PC-3 (cell line): Measurements from ENCODE around the gene PLXNB1. TPM values are rescaled to one million over a fixed set of nuclear protein-coding genes. Genes with fewer than 3 reads are reported as not detected.
A peak's percentile ranks its signal among the peaks of the same experiment; 100 is the strongest.

Source experiments
- ATAC-seq: fragments of 200-7000 bp; cut with Tn5 transposase; 2 replicates; pipeline ENCODE4 v1.9.1; 2020; ENCODE audit warnings: mild to moderate bottlenecking, moderate library complexity
- BruUV-seq: library from RNA; stranded (reverse); fragments of 400-500 nt; replicated peaks from 2 replicates; lab custom pipeline; 2021; lab: Mats Ljungman, UMichigan
- CTCF ChIA-PET: fragments of 300-600 bp; sonication (Branson Sonifier 250); formaldehyde crosslinking; loops from one replicate; lab custom pipeline; 2022; ENCODE audit warnings: antibody characterized with exemption; lab: Charles Lee
- POLR2A ChIA-PET: fragments of 300-600 bp; sonication (Branson Sonifier 250); formaldehyde crosslinking; loops from one replicate; lab custom pipeline; 2022; ENCODE audit warnings: antibody characterized with exemption; ENCODE audit not compliant: unreplicated experiment; lab: Charles Lee
- DNase-seq: peaks from one replicate; pipeline ENCODE4 v3.0.0-alpha.2; 2015
- H2AFZ ChIP-seq: fragments of 300-600 bp; sonication (generic); 2 replicates; pipeline ENCODE4 v1.6.0; 2016; ENCODE audit warnings: antibody characterized with exemption, low read length
- H3F3A ChIP-seq: fragments of 300-600 bp; sonication (generic); one replicate; pipeline ENCODE4 v1.6.0; 2017; ENCODE audit warnings: antibody characterized with exemption, low read length, control low read depth, mild to moderate bottlenecking; ENCODE audit not compliant: unreplicated experiment
- H3K27ac ChIP-seq: fragments of 300-600 bp; sonication (generic); 2 replicates; pipeline ENCODE4 v1.5.1; 2016; ENCODE audit warnings: mild to moderate bottlenecking, low read length
- H3K27me3 ChIP-seq: fragments of 300-600 bp; sonication (generic); 2 replicates; pipeline ENCODE4 v1.6.1; 2016; ENCODE audit warnings: low read length, mixed read lengths
- H3K36me3 ChIP-seq: fragments of 300-600 bp; sonication (generic); 2 replicates; pipeline ENCODE4 v1.6.1; 2016; ENCODE audit warnings: low read depth, mixed run types, low read length, mixed read lengths
- H3K4me1 ChIP-seq: fragments of 300-600 bp; sonication (generic); 2 replicates; pipeline ENCODE4 v1.5.1; 2016; ENCODE audit warnings: low read length; ENCODE audit not compliant: insufficient read depth
- H3K4me2 ChIP-seq: fragments of 300-600 bp; sonication (generic); 2 replicates; pipeline ENCODE4 v1.6.0; 2016; ENCODE audit warnings: low read length
- H3K4me3 ChIP-seq: fragments of 300-600 bp; sonication (generic); 2 replicates; pipeline ENCODE4 v1.5.1; 2016; ENCODE audit warnings: mild to moderate bottlenecking, low read length, mixed read lengths
- H3K79me2 ChIP-seq: fragments of 300-600 bp; sonication (generic); 2 replicates; pipeline ENCODE4 v1.6.1; 2017; ENCODE audit warnings: low read length, mixed read lengths
- H3K9ac ChIP-seq: fragments of 300-600 bp; sonication (generic); 2 replicates; pipeline ENCODE4 v1.6.0; 2016; ENCODE audit warnings: mild to moderate bottlenecking, low read length
- H3K9me2 ChIP-seq: fragments of 300-600 bp; sonication (generic); replicated peaks from 2 replicates; pipeline ENCODE4 v1.6.1; 2016; ENCODE audit warnings: mixed run types, low read length, mixed read lengths
- H3K9me3 ChIP-seq: fragments of 300-600 bp; sonication (generic); 2 replicates; pipeline ENCODE4 v1.6.1; 2016; ENCODE audit warnings: low read length, mixed read lengths
- H4K20me1 ChIP-seq: fragments of 300-600 bp; sonication (generic); 2 replicates; pipeline ENCODE4 v1.6.1; 2016; ENCODE audit warnings: low read length, mixed read lengths
- EZH2 ChIP-seq: fragments of 300-600 bp; sonication (generic); IDR thresholded peaks from one replicate; pipeline ENCODE4 v1.6.1; 2017; ENCODE audit warnings: antibody characterized with exemption, mild to moderate bottlenecking, low read length; ENCODE audit not compliant: unreplicated experiment
- EZH2phosphoT487 ChIP-seq: fragments of 300-600 bp; sonication (generic); IDR thresholded peaks from 2 replicates; pipeline ENCODE4 v1.6.1; 2018; ENCODE audit warnings: mild to moderate bottlenecking, antibody characterized with exemption, low read length, borderline replicate concordance
- intact Hi-C: fragments of 100-400 bp; cut with micrococcal nuclease; formaldehyde crosslinking; loops from 2 replicates; pipeline ENCODE4 v1.9.0; 2023
- total RNA-seq: library from RNA; depleted of rRNA; stranded (reverse); fragments of >200 nt; gene quantifications from 2 replicates; pipeline ENCODE4 v1.2.3, GENCODE V29; 2014
- TF ChIP-seq, protein P1 (sequence below): fragments of 300-600 bp; sonication (generic); conservative IDR thresholded peaks from 2 replicates; pipeline ENCODE4 v1.5.1; 2017; ENCODE audit warnings: antibody characterized with exemption, low read depth, mild to moderate bottlenecking, low read length

PLXNB1 gene
- total RNA-seq, 1 experiment from 2014 or later = 35.4 TPM

DNA sequence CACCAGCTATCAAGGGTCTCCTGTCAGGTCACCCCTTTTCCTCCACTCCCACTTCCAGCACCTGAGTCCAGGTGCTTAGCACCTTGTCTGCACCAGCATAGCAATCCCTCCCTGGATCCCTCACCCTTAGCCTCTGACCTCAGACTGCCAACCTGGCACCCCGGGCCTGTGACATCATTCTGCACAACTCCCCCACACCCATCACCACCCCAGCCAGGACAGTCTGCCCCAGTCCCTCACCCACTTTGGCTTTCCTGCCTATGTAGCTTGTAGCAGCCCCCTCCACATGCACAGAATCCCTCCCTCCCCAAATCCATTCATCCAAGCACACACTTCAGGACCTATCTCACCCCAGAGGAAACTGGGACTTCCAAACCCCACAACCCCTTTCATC, 819 bp upstream of the PLXNB1 start:
- CTCF ChIA-PET = no interaction called here
- no peak overlapping the region for H3K27ac ChIP-seq
- no peaks in the 10 kb centered on the region for H3F3A ChIP-seq
- POLR2A ChIA-PET = no interaction called here
- H3K79me2 ChIP-seq = peaks cover 23% of the 10 kb centered on the region
- H3K9me2 ChIP-seq = no peaks in the 10 kb centered on the region
- no peak overlapping the region for H3K9ac ChIP-seq
- no peak overlapping the region for H3K4me2 ChIP-seq
- H3K36me3 ChIP-seq = peaks cover 13% of the 10 kb centered on the region
- no peaks in the 10 kb centered on the region for H3K9me3 ChIP-seq
- no peak for TF ChIP-seq EZH2phosphoT487
- TF ChIP-seq, protein P1, sequence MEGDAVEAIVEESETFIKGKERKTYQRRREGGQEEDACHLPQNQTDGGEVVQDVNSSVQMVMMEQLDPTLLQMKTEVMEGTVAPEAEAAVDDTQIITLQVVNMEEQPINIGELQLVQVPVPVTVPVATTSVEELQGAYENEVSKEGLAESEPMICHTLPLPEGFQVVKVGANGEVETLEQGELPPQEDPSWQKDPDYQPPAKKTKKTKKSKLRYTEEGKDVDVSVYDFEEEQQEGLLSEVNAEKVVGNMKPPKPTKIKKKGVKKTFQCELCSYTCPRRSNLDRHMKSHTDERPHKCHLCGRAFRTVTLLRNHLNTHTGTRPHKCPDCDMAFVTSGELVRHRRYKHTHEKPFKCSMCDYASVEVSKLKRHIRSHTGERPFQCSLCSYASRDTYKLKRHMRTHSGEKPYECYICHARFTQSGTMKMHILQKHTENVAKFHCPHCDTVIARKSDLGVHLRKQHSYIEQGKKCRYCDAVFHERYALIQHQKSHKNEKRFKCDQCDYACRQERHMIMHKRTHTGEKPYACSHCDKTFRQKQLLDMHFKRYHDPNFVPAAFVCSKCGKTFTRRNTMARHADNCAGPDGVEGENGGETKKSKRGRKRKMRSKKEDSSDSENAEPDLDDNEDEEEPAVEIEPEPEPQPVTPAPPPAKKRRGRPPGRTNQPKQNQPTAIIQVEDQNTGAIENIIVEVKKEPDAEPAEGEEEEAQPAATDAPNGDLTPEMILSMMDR = no peak
- TF ChIP-seq EZH2 = no peak
- no peaks in the 10 kb centered on the region for H3K27me3 ChIP-seq
- no peaks in the 10 kb centered on the region for H4K20me1 ChIP-seq
- no TSS peak for BruUV-seq
- ATAC-seq = no peak
- H3K4me1 ChIP-seq = peaks cover 25% of the 10 kb centered on the region
- no peak overlapping the region for H3K4me3 ChIP-seq
- DNase-seq = no peak
- intact Hi-C loops = no loop called here
- H2AFZ ChIP-seq = no peak overlapping the region

DNA sequence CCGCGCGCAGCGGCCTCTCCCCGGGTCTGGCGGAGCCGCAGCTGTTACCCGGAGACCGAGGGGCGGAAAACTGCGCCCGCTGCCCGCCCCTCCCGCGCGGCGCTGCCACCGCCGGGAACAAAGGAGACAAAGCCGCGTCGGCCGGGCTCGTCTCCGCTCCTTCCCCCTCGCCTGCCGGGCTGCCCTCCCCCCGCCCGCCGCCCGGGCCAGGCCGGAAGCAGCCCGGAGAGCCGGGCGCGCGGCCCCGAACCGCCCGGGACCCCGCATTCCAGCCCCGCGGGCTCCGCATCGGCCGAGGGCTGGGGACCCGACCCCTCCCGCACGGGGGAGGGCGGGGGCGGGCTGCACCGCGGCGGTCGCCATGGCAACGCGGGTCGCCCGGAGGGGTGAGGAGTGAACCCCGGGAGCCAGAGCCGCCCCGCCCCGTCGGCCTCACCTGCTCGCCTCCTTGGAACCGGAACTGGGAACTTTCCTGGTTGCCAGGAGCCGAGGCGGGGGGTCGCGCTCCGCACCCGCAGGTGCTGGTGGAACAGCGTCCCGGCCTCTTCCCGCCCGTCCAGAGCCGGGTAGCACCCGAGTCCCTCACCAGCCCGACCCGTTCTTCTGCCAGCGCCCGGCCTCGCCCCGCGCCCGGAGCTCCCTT, 448 bp downstream of the PLXNB1 start:
- Histone ChIP-seq H4K20me1 (no peaks in the 10 kb centered on the region), H3K9me3 (no peaks in the 10 kb centered on the region), H3K4me3 (peak overlapping the region; percentile 83), H3K79me2 (peaks cover 19% of the 10 kb centered on the region), H3K9ac (peak overlapping the region; percentile 68), H2AFZ (peak overlapping the region; percentile 92), H3K4me1 (peaks cover 25% of the 10 kb centered on the region), H3K9me2 (no peaks in the 10 kb centered on the region), H3K27me3 (no peaks in the 10 kb centered on the region), H3K4me2 (peak overlapping the region; percentile 98), H3K36me3 (peaks cover 11% of the 10 kb centered on the region), H3F3A (no peaks in the 10 kb centered on the region), H3K27ac (peak overlapping the region; percentile 50)
- ChIA-PET CTCF (no interaction called here), POLR2A (no interaction called here)
- BruUV-seq = no TSS peak
- intact Hi-C loops = no loop called here
- DNase-seq = peak; percentile 51
- peak; percentile 49 for ATAC-seq
- TF ChIP-seq EZH2phosphoT487 (no peak), EZH2 (no peak)
- TF ChIP-seq, protein P1 = no peak
